ENCODE data around the gene HSPA1A.
"Not testable (repeated sequence)": the region's sequence is repeated elsewhere in the genome, so short reads cannot be mapped to it uniquely, and the experiment has no call there.

Gene HSPA1A

GRCh38 chr6:31805939-31806469, 9.3 kb upstream of the HSPA1A start:
- peaks cover 1% of the 10 kb centered on the region for H3K36me3 ChIP-seq (ENCODE audit: control insufficient read depth, insufficient read depth, low read length)
- DNase-seq (ENCODE audit: extremely low read depth, insufficient read length) = no peak

DNA sequence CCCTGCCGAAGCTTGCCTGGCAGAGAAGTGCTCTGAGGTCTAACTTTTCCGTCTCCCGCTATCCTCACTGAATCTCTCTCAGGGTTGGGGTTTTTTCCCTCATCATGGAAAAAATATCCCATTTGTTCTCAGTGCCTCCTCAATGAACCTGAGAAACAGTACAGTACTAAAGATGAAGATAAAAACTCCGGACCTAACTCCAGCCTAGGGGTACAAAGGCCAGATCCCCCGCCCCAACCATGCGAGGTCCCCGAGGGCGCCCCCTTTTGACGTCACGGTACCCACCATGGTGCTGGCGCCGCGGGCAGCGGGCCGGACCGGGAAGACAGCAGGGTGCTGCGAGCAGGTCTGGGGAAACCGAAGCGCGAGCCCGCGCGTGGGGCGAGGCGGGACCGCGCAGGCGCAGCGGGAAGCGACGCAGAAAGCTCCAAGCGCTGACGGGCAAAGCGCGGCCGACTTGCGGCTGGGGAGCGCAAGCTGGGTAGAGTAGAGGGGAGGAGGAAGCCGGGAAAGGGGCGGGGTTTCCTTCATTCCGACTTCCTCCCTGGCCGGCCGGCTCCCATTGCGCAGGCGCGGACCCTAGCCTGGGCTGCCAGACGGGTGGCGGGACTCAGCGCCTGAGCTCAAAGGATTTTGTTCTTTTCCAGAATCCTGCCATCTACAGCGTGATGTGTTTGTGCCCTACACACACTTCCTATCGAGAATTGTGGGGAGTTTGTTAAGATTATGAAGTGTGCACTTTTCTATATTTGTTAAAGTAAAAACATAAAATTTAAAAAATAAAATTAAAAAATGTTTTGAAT, 8.7 kb upstream of the HSPA1A start, which contains the start of gene LSM2:
TSS of gene LSM2 (minus strand) at position 497 of the 803 bp plus-strand sequence. CDS start at position 288, 209 bp downstream.
- TF ChIP-seq CTCF (IDR thresholded peaks at IDR 0.05; ENCODE audit: insufficient read depth, low read length, poor library complexity, severe bottlenecking) = peak; percentile 32
- H3K4me3 ChIP-seq (replicated peaks; ENCODE audit: low read depth, low read length) = peak within 1 kb of the TSS; percentile 83
- peak; percentile 96 for DNase-seq (ENCODE audit: extremely low read depth, insufficient read length)
- H3K27me3 ChIP-seq (replicated peaks; ENCODE audit: control insufficient read depth, insufficient read depth, low read length) = no peaks in the 10 kb centered on the region
- peaks cover 1% of the 10 kb centered on the region for H3K36me3 ChIP-seq (ENCODE audit: control insufficient read depth, insufficient read depth, low read length)

More at GRCh38 chr6:31805939-31806469, 9.3 kb upstream of the HSPA1A start:
- H3K27me3 ChIP-seq (replicated peaks; ENCODE audit: control insufficient read depth, insufficient read depth, low read length) = no peaks in the 10 kb centered on the region
- H3K4me3 ChIP-seq (replicated peaks; ENCODE audit: low read depth, low read length) = peak overlapping the region; percentile 83
- TF ChIP-seq CTCF (IDR thresholded peaks at IDR 0.05; ENCODE audit: insufficient read depth, low read length, poor library complexity, severe bottlenecking) = no peak

GRCh38 chr6:31808599-31808998, 6.7 kb upstream of the HSPA1A start:
- not testable (repeated sequence) for H3K36me3 ChIP-seq (ENCODE audit: control insufficient read depth, insufficient read depth, low read length); H3K27me3 ChIP-seq (replicated peaks; ENCODE audit: control insufficient read depth, insufficient read depth, low read length); DNase-seq (ENCODE audit: extremely low read depth, insufficient read length); H3K4me3 ChIP-seq (replicated peaks; ENCODE audit: low read depth, low read length)

DNA sequence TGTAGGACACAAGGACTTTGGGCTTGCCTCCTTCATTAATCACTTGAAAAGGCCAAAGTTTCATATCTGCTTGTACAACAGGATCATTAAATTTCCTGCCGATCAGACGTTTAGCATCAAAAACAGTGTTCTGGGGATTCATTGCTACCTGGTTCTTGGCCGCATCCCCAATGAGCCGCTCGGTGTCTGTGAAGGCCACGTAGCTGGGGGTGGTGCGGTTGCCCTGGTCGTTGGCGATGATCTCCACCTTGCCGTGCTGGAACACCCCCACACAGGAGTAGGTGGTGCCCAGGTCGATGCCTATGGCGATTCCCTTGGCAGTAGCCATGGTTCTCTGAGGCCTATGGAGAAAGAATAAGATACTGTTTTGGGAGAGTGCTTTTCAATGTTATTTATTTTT, 3.7 kb upstream of the HSPA1A start:
- H3K27me3 ChIP-seq (replicated peaks; ENCODE audit: control insufficient read depth, insufficient read depth, low read length) = no peaks in the 10 kb centered on the region

DNA sequence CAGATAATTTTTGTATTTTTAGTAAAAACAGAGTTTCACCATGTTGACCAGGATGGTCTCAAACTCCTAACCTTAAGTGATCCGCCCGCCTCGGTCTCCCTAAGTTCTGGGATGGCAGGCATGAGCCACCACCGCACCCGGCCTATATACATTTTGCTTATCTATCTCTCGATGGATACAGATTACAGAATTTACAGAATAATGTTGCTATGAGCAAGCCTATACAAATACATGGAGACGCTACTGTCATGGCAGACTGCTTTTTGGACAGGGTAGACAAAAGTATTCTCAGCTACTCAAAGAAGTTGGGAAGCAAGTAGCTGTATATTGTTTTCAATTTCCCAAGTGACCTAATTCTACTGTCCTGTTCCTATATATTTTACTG, 1.9 kb upstream of the HSPA1A start:
- Histone ChIP-seq H3K4me3 (replicated peaks; ENCODE audit: low read depth, low read length) (no peak overlapping the region), H3K27me3 (replicated peaks; ENCODE audit: control insufficient read depth, insufficient read depth, low read length) (no peaks in the 10 kb centered on the region), H3K36me3 (ENCODE audit: control insufficient read depth, insufficient read depth, low read length) (no peaks in the 10 kb centered on the region)
- no peak for DNase-seq (ENCODE audit: extremely low read depth, insufficient read length)
- no peak for TF ChIP-seq CTCF (IDR thresholded peaks at IDR 0.05; ENCODE audit: insufficient read depth, low read length, poor library complexity, severe bottlenecking)

More for the DNA sequence above, 3.7 kb upstream of the HSPA1A start:
- no peak for DNase-seq (ENCODE audit: extremely low read depth, insufficient read length)
- no peaks in the 10 kb centered on the region for H3K36me3 ChIP-seq (ENCODE audit: control insufficient read depth, insufficient read depth, low read length)
- no peak overlapping the region for H3K4me3 ChIP-seq (replicated peaks; ENCODE audit: low read depth, low read length)
- no peak for TF ChIP-seq CTCF (IDR thresholded peaks at IDR 0.05; ENCODE audit: insufficient read depth, low read length, poor library complexity, severe bottlenecking)

DNA sequence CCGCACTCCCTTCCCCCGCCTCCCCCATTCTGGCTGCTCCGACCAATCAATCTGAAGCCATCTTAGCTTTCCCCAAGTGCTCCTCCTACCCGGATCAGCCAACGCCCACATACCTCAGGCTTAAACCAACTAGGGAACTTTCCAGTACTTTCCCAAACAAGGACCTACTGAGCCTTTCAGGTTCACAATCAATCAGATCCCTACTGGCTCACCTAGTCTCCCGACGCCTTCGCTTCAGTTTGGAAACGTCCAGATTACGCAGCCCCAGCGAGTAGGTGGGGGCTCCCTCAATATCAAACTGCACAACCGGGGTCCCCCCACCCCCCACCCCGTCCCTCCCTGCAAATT, 692 bp upstream of the HSPA1A start:
- no peaks in the 10 kb centered on the region for H3K27me3 ChIP-seq (replicated peaks; ENCODE audit: control insufficient read depth, insufficient read depth, low read length)
- H3K4me3 ChIP-seq (replicated peaks; ENCODE audit: low read depth, low read length) = peak overlapping the region; percentile 57

GRCh38 chr6:31817133-31817928, 2.0 kb downstream of the HSPA1A start:
- H3K36me3 ChIP-seq (ENCODE audit: control insufficient read depth, insufficient read depth, low read length); H3K27me3 ChIP-seq (replicated peaks; ENCODE audit: control insufficient read depth, insufficient read depth, low read length); DNase-seq (ENCODE audit: extremely low read depth, insufficient read length): not testable (repeated sequence)
- H3K4me3 ChIP-seq (replicated peaks; ENCODE audit: low read depth, low read length) = peak overlapping the region; percentile 53

More for the DNA sequence above, 692 bp upstream of the HSPA1A start:
- DNase-seq (ENCODE audit: extremely low read depth, insufficient read length) = peak; percentile 66
- no peak for TF ChIP-seq CTCF (IDR thresholded peaks at IDR 0.05; ENCODE audit: insufficient read depth, low read length, poor library complexity, severe bottlenecking)
- H3K36me3 ChIP-seq (ENCODE audit: control insufficient read depth, insufficient read depth, low read length) = no peaks in the 10 kb centered on the region

GRCh38 chr6:31817929-31818511, 2.7 kb downstream of the HSPA1A start:
- H3K27me3 ChIP-seq (replicated peaks; ENCODE audit: control insufficient read depth, insufficient read depth, low read length); H3K36me3 ChIP-seq (ENCODE audit: control insufficient read depth, insufficient read depth, low read length); DNase-seq (ENCODE audit: extremely low read depth, insufficient read length); H3K4me3 ChIP-seq (replicated peaks; ENCODE audit: low read depth, low read length): not testable (repeated sequence)
